HG02623 (cell line): ENCODE measurements around the gene KLF7.

Experiments
- ATAC-seq: cut with Tn5 transposase; IDR thresholded peaks from one replicate; pipeline ENCODE4 v1.9.1; 2021; ENCODE audit warnings: moderate library complexity; ENCODE audit not compliant: unreplicated experiment

KLF7 gene

DNA sequence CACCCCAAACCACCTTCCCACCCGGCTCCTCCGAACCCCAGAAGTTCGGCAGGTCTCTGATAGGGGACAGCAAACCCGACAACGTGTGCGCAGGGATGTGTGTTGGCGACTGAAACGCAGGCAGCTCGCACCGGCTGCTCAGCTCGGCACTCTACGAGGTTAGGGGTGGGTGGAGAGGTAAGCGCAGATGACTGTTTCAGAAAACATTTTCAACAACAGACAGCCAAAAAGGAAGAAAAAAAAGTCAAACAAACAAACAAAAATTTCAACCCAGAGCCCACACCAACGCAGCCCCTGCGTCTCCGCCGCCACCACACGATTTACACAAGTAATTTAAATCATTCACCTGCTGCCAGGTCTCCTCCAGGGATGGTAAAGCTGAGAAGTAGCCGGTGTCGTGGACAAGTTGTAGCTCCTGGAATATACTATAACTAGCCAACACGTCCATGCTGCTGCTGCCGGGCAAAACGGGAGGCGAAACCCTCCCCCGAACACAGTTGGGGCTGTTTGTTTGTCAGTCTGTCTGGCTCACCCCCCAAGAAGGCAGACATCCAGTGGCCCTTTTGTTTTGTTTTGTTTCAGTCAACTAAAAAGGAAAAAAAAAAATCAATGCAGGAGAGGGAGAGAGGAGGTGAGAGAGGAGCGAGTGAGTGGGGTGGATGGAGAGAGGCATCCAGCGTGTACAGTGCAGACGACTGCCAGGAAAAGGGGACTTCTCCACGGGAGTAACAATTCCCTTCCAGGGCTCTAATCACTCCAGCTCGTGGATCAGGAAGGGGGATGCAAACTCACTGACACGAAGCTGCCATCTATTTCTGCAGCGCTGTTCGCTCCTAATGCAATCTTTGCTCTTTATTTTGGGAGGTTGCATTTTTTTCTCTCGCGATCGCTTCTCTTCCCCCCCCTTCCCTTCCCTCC is at the start of gene KLF7:
Gene KLF7, minus strand, starts transcription at position 828 of the 918 bp plus-strand sequence. Its CDS starts 380 bp downstream, at position 448.
- no peak for ATAC-seq

DNA sequence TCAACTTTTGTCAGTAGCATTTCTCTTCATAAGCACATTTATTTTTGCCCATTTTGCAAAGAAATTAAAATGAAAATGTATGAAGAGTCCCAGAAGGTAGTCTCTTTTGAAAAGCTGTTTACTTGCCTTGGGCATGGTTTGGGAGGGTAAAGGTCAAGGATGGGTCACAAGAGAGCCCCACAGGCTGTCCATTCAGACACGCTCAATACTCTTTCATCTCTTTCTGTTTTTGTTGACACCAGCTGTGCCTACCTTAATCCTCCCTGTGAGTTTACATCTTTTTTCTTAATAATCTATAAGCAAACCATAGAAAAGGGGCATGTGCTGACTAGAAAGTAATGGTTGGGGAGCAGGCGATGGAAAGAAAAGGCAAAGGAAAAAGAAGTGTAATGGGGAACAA is 49.6 kb upstream of the KLF7 start:
- ATAC-seq: no peak

DNA sequence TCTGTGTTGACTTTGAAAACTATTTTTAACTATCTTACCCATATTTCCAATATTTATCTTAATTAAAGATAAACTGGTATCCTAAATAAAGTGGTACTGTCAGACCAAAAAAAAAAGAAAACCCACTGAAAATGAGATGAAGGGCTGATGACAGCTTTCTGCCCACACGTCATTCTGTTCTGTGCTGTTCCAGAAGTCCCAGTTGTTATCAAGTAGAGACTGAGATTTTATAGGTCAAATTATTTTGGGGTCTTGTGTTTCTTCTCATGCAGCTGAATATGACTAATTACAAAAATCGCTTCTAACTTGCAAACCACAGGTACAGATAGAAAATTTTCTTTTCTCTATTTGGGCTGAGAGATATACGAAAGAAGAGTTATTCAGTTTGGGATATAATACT is 48.7 kb upstream of the KLF7 start:
- no peak for ATAC-seq

DNA sequence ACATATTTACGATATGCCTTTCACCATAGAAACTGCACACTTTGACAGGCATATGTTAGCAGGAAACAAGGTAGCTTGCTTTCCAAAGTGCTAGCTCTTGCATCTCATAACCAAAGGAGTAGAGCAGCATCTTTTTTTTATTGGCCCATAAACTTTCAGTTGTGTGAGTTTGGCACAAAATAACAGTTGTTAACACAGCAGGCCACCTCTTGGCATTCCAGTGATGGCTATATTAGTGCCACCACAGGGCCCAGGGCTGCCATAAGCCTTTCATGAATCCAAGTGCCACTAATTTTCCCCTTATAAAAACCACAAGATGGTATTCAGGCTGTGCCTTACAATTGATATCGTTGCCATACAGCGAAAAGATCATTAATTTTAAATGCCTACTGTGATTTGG is 40.3 kb upstream of the KLF7 start:
- ATAC-seq: no peak

DNA sequence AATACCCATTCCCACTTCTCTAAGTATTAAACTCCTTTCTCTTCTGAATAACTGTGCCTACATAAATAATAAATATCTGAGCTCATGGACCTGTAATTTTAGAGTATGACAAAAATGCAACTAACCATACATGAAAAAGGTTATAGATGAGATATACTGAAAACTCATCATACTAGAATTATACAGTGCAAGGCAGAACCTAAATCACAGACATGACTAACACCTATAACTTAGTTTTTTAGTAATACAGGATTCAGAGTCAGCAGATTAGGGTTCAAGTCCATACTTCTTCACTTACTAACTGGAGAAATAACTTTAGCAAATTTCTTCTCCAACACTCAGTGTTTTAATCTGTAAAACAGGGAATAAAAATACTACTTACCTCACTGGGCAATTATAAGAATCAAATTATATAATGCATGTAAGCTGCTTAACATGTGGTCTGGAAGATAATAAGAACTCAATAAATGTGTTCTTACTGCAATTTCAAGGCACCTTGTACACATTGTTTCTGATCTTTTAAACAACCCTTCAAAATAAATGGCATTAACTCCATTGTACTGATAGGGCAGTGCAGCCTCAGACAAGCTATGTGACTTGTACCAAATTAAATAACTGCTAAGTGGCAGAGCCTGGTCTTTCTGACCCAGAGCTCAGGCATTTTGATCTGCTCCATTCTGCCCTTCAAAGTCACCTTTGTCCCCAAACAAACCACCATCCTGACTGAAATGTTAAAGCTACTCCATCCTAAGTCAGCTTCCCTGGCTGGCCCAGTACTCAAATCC is 39.6 kb upstream of the KLF7 start:
- ATAC-seq: no peak

DNA sequence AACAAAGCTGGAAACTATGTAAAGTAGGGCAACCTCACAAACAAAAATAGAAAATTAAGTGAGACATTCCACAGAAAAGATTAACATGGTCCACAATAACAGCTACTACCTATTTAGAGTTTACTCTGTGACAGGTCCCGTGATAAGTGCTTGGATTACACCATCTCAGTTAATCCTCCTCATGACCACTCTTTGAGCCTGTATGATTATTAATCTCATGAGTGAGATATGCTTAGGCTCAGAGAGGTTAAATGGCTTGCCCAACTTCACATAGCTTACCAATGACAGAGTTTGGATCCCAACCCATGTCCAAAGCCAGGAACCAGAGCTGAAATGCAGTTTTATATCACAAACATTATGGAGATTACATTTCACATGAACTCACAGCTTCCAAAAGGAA is 37.3 kb upstream of the KLF7 start:
- no peak for ATAC-seq

DNA sequence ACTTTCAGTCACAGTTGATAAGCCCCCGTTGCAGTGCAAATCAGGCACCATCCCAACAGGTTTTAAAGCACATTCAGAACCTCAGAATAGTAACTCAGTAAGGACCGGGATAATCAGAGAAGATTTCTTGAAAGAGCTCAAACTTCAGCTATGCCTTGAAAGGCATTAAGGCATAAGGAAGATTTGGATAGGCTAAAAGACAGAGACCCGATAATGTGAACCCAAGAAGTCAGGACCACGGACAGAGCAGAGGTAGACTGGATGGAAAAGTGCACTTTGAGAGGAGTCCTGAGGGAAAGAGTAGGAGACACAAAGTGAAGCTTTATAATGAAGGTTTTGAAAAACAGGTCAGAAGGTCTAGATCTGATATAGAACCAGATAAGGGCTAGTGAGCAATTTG is 36.9 kb upstream of the KLF7 start:
- ATAC-seq: no peak

DNA sequence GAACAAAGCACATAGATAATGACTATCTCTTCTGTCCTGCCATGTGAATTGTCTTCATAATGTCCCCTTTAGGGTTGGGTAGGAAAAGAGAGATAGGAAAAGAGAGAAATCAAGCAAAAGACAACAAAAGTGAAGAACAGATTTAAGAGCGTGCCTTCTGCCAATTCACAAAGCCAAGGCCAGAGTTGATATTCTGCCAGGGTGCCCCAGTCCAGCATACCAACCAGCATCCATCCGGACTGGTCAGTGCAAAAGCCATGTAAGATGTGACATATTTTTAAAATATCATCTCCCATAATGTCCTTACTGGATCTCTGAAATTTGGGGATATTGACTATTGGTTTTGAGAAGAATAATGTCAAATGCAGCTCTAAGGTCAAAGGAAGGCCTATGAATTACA is 35.7 kb upstream of the KLF7 start:
- ATAC-seq: no peak

DNA sequence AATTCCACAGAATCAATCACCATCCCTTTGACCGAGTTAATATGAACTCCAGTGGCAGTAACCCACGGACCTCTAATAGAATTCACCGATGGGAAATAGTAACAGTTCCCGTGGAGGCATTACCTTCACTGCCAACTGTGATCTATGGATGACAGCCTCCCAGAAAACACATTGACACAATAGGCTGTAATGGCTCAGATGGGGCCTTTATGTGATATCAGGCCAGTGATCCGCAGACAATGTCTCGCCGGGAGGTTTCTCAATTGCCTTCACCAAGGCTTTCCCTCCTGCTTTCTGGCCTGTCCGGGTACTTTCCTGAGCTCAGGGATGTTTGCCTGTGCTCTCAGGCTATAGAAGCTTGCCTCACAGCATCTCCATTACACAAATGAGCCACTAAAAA is 34.4 kb upstream of the KLF7 start:
- no peak for ATAC-seq

DNA sequence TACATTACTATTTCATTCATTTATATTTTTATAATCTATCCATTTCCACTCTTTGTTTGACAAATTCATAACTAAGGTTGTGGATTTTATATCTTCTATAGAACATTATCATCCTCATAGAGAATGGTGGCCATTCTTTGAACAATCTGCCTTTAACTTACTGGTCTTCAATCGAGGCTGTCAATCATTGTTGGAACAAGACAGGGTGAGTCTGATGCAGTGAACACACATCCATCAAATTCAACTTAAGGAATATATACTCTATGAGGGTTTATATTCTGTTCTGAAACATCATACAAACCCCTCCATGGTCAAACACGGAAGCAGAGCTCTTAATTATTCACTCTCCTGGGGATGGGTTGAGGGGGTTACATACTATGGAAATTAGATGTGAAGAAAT is 28.3 kb upstream of the KLF7 start:
- no peak for ATAC-seq

DNA sequence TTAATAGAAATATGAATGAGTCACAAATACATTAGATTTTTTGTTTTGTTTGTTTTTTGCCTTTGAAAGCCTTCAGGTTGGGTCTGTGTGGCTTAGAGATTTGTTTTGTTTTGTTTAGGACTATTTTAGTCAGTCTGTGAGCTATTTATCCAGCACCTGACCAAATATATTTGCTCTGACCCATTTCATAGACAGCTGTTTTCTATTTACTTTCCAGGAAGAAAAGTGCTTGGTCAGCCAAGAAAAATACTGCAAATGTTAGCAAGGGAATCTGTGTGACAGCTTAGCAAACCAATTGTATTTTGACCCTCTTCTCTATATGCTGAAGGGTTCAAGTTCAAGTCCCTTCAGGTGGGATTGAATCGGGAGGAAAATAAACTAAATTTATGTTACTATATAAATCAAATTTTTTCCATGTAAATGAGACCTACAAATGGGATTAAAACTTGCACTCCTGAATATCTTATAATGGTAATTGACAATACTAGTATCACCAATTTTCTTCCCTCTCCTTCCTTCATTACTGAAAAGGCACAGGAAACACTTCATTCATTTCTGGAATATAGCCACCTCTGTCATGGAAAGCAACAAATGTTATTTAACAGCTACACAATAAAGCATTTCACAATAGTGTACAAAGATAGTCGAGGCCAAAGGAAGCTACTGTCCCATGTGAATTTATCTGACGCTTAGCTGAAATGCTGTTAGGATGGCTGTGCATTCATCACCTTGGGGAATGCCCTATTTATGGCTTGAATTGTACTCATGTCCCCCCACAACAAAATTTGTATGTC is 23.1 kb upstream of the KLF7 start:
- no peak for ATAC-seq

DNA sequence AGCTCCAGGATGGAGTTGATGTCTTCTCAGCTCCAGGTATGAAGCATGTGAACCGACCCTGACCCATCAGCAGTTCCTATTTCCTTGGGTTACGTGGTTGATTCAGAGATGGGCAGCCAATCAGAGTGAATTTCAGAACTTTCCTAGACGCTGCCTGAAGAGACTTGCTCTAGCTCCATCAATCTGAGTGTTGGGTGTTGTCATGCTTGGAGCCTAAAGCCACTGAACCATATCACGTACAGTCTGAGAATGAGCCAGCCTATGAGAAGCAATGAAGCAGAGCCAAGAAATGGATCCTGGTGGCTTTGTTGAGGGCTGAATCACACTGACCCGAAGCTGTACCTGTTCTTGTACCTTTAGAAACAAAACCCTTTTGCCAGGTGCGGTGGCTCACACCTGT is 19.6 kb upstream of the KLF7 start:
- no peak for ATAC-seq

DNA sequence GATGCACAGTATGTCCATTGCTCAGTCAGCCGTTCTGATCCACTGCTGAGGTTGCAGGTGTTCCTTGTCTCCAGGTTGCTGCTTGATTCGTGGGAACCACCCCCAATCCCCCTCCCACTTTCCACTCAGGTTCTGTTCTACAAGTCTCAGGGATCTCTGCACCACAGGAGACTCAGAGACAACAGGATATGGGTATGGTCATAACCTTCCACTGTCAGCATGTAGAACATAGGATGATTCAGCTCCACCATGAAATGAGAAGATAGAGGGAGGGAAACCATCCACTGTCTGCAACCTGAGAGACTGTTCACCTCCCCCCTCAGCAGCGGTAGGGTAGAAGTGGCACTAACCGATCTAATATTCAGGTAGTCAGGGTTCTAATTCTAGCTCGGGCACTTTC is 19.0 kb upstream of the KLF7 start:
- no peak for ATAC-seq

DNA sequence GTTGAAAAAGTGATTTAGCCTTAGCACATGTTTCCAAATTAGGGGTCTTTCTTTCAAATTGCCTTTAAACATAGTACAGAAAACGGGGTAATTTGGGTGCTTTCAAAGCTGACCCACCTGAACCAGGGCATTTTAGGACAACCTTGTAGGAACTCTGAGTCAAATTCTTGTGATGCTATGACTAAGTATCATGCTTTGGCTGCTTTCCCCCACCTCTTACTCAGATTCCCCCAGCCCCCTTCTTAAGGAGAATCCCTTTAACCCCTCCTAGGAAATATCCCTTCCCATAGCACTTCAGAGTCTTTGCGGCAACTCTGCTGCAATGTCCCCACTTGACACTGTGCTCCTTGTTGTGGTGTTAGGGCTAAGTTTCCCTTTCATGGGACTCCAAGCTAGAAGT is 18.6 kb upstream of the KLF7 start:
- ATAC-seq: no peak

DNA sequence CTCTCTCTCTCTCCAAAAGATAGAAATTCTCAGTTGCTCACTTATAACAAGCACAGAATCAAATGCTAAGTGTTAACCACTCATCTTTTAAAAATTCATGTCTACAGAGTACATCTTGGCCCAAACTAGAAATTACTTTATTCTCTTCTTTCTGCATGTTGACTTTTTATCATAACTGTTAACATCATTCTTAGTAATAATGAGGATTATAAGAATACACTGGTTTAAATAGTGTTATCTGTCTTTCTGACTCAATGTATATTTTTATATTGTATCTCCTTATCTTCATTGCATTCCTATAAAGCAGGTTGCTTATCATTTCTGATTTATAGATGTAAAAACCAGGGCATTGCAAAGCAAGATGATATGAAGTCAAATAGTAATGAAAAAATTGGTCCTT is 17.8 kb upstream of the KLF7 start:
- no peak for ATAC-seq

DNA sequence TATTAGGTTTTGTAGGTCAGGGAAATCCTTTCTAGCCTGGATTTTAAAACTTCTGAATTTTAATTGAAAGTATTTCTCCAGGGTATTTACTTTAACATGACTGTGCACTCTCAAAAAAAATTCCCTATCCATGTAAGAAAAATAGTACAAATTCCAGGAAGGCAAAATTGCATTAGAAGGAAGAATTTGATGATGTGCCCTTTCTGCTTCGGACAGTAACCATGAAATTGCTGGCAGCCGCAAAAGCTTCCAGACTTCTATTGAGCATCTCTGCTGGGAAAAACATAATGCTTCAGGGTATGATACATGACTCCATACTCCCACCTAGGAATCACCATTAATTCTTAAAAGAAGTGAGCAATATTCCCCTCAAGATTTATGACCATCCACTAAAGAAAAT is 17.2 kb upstream of the KLF7 start:
- ATAC-seq: no peak

DNA sequence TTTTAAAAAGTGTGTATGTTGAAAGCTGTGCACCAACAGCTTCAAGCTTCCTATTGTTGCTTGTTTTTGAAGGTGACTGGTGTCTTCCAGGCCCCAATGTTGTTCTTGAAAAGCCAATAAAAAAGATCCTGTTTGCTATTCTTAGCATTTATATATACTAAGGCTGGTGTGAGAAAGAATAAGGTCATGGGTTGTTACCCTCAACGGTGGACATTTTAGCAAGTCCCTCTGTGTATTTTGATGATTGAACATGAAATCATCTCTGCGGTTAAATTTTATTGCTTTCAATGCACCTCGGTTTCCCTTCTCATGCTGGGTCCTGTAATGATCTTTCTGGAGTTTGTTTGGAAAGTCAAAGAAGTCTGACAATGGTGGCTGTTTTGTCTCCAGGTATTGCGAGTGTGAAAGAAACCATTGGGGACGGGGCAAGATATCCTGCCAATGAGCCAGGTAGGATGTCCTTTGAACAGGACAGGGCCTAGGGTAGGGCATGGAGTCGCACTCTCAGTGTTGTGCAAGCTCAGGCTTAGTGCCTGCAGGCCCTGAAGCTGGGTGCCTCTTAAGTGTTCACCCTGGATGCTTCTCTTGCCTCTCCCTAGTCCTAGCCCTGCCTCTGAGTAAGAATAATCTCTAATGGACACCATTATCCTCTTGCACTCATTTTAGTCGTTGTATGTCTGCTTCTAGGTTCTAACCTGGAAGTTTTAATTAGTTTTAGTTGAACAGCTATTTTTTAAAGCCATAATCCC is 16.0 kb upstream of the KLF7 start:
- ATAC-seq: no peak

DNA sequence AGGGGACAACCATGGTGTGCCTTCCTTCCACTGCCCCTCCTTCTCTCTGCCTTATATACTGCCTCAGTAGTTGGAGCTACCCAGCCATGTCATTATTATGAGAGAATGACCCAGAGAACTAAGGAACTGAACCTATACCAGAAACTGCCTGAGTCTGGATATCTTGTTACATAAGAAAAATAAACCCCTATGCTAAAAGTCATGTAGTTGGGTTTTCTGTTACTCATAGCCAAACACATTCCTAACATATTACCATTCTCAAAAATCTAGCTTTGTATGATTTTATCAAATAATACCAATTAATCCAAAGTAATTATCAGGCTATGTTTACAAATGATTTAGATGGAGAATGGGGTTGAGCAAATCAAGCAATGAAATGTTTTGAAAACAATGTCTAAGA is 15.0 kb upstream of the KLF7 start:
- no peak for ATAC-seq

DNA sequence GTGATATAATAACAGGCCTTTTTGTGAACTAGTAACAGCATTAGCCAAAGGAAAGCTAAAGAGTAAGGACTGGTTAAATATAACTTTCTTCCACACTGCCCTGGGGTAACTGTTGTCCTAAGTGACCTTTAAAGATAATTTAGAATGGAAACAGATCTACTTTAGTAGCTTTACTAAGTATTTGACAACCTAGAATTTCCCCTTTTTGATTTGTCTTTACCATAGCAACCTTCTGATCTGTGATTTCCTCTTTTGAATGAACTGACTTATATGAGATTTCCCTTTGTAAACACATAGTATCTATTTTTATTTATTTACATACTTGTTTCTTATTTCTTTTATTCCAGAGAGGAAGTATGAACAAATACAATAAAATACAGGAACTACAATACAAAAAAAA is 10.5 kb upstream of the KLF7 start:
- ATAC-seq: no peak

DNA sequence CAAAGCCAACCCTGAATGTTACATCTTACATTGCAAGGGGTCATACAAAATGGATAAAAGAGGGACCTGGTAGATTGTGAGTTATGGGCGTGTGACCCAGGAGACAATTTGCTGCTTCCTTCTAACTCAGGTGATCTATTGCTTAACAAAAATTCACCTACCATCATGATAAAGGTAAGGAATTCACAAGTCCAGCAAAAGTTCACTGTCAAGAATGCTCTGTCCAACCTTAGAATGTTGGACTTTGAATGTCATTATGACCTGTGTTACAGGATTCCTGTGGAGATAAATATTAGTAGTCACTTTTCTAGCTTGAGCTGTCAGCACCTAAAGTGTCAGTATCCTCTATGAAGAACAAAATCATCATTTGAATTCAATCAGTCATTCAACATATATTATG is 7.9 kb upstream of the KLF7 start:
- ATAC-seq: no peak
